Measurements from ENCODE around the gene ZBTB7C. TPM values are rescaled to one million over a fixed set of nuclear protein-coding genes. Genes with fewer than 3 reads are reported as not detected.

ZBTB7C gene
- total and polyA plus RNA-seq, 4 donors = 3.2 to 10.9 (median 3.7) TPM

- Histone ChIP-seq H3K27ac (ENCODE audit: low read depth in 1 of 2, low read length in 1 of 2) (no peak overlapping the region), H3K4me1 (ENCODE audit: control insufficient read depth in 5 of 5, insufficient read depth in 5 of 5, low read length in 5 of 5) (peaks cover 0 to 23% (median 14%) of the 10 kb centered on the region in 5 donors), H3K27me3 (ENCODE audit: control insufficient read depth in 3 of 3, insufficient read depth in 3 of 3, low read length in 2 of 3) (no peaks in the 10 kb centered on the region), H3K9me3 (ENCODE audit: control insufficient read depth in 4 of 4, insufficient read depth in 3 of 4, low read length in 3 of 4) (no peaks in the 10 kb centered on the region), H3K36me3 (ENCODE audit: control insufficient read depth in 4 of 4, insufficient read depth in 4 of 4, low read length in 4 of 4) (no peaks in the 10 kb centered on the region), H3K9ac (ENCODE audit: insufficient read depth in 1 of 2, low read length in 2 of 2) (no peak overlapping the region), H3K4me3 (no peak overlapping the region)
- ATAC-seq (ENCODE audit: insufficient read depth, low FRiP score) (no peak), DNase-seq (no peak)
- no peak for TF ChIP-seq CTCF (IDR thresholded peaks at IDR 0.05; ENCODE audit: control extremely low read depth, extremely low read depth)
- 83 to 95% methylated on average over 5 of the region's 5 CpGs for WGBS, 2 donors
Measured at GRCh38 chr18:48390641-48391040, 18.5 kb downstream of the ZBTB7C start.

- 76 to 77% methylated on average over 4 of the region's 4 CpGs for WGBS, 2 donors
- H3K9me3 ChIP-seq (ENCODE audit: control insufficient read depth in 4 of 4, insufficient read depth in 3 of 4, low read length in 3 of 4) = no peaks in the 10 kb centered on the region
- H3K36me3 ChIP-seq (ENCODE audit: control insufficient read depth in 4 of 4, insufficient read depth in 4 of 4, low read length in 4 of 4) = no peaks in the 10 kb centered on the region
- no peak for TF ChIP-seq CTCF (IDR thresholded peaks at IDR 0.05; ENCODE audit: control extremely low read depth, extremely low read depth)
- H3K9ac ChIP-seq (ENCODE audit: insufficient read depth in 1 of 2, low read length in 2 of 2) = no peak overlapping the region
- no peaks in the 10 kb centered on the region for H3K27me3 ChIP-seq (ENCODE audit: control insufficient read depth in 3 of 3, insufficient read depth in 3 of 3, low read length in 2 of 3)
- no peak for DNase-seq
- ATAC-seq (ENCODE audit: insufficient read depth, low FRiP score) = no peak
- no peak overlapping the region for H3K4me3 ChIP-seq
- H3K27ac ChIP-seq (ENCODE audit: low read depth in 1 of 2, low read length in 1 of 2) = no peak overlapping the region
- H3K4me1 ChIP-seq (ENCODE audit: control insufficient read depth in 5 of 5, insufficient read depth in 5 of 5, low read length in 5 of 5) = peaks cover 0 to 15% (median 14%) of the 10 kb centered on the region in 5 donors
Measured at GRCh38 chr18:48388478-48388877, 20.7 kb downstream of the ZBTB7C start.

GRCh38 chr18:48387300-48387699 lies 21.9 kb downstream of the ZBTB7C start:
- Histone ChIP-seq H3K9ac (ENCODE audit: insufficient read depth in 1 of 2, low read length in 2 of 2) (no peak overlapping the region), H3K36me3 (ENCODE audit: control insufficient read depth in 4 of 4, insufficient read depth in 4 of 4, low read length in 4 of 4) (no peaks in the 10 kb centered on the region), H3K4me1 (ENCODE audit: control insufficient read depth in 5 of 5, insufficient read depth in 5 of 5, low read length in 5 of 5) (peaks cover 0 to 9% (median 7%) of the 10 kb centered on the region in 5 donors), H3K27me3 (ENCODE audit: control insufficient read depth in 3 of 3, insufficient read depth in 3 of 3, low read length in 2 of 3) (no peaks in the 10 kb centered on the region), H3K27ac (ENCODE audit: low read depth in 1 of 2, low read length in 1 of 2) (no peak overlapping the region), H3K4me3 (no peak overlapping the region), H3K9me3 (ENCODE audit: control insufficient read depth in 4 of 4, insufficient read depth in 3 of 4, low read length in 3 of 4) (no peaks in the 10 kb centered on the region)
- no peak for ATAC-seq (ENCODE audit: insufficient read depth, low FRiP score)
- no peak for DNase-seq
- WGBS, 2 donors = 68 to 93% methylated on average over 1 of the region's 1 CpG
- TF ChIP-seq CTCF (IDR thresholded peaks at IDR 0.05; ENCODE audit: control extremely low read depth, extremely low read depth) = no peak

GRCh38 chr18:48385596-48385995 lies 23.6 kb downstream of the ZBTB7C start:
- WGBS, 2 donors = 38 to 61% methylated on average over 12 of the region's 12 CpGs
- ATAC-seq (ENCODE audit: insufficient read depth, low FRiP score) (no peak), DNase-seq (no peak)
- H3K9me3 ChIP-seq (ENCODE audit: control insufficient read depth in 4 of 4, insufficient read depth in 3 of 4, low read length in 3 of 4) = no peaks in the 10 kb centered on the region
- no peak for TF ChIP-seq CTCF (IDR thresholded peaks at IDR 0.05; ENCODE audit: control extremely low read depth, extremely low read depth)
- H3K4me3 ChIP-seq = no peak overlapping the region
- no peaks in the 10 kb centered on the region for H3K36me3 ChIP-seq (ENCODE audit: control insufficient read depth in 4 of 4, insufficient read depth in 4 of 4, low read length in 4 of 4)
- H3K4me1 ChIP-seq (ENCODE audit: control insufficient read depth in 5 of 5, insufficient read depth in 5 of 5, low read length in 5 of 5) = peaks cover 0 to 3% (median 0%) of the 10 kb centered on the region in 5 donors
- H3K27me3 ChIP-seq (ENCODE audit: control insufficient read depth in 3 of 3, insufficient read depth in 3 of 3, low read length in 2 of 3) = no peaks in the 10 kb centered on the region
- H3K27ac ChIP-seq (ENCODE audit: low read depth in 1 of 2, low read length in 1 of 2) = no peak overlapping the region
- no peak overlapping the region for H3K9ac ChIP-seq (ENCODE audit: insufficient read depth in 1 of 2, low read length in 2 of 2)

All from lung (tissue), 12 donors.